RPMI7951 (cell line): ENCODE data around the gene GRN. TPM values are rescaled to one million over a fixed set of nuclear protein-coding genes. Genes with fewer than 3 reads are reported as not detected.

Source experiments
- total RNA-seq: library from RNA; depleted of rRNA; stranded (reverse); fragments of >200 nt; shearing (Covaris generic); gene quantifications from 2 replicates; pipeline ENCODE4 v1.2.3, GENCODE V29; 2014; rRNA removed

Gene GRN
- total RNA-seq, 1 experiment from 2014 or later: 202 TPM

Other genes starting within 250 kb of the GRN start
- gene HDAC5, start 221.7 kb upstream of the GRN start, total RNA-seq: 14.3 and 19.9 TPM in 2 replicates
- gene HROB, start 203.4 kb upstream of the GRN start, total RNA-seq: 7.3 and 9.9 TPM in 2 replicates
- gene ASB16, start 174.6 kb upstream of the GRN start, total RNA-seq: not detected in 2 replicates
- 19.4 and 25.0 TPM in 2 replicates for gene TMUB2, start 158.3 kb upstream of the GRN start, total RNA-seq
- gene ATXN7L3, start 145.4 kb upstream of the GRN start, total RNA-seq: 19.5 and 27.1 TPM in 2 replicates
- gene UBTF, start 125.6 kb upstream of the GRN start, total RNA-seq: 40.4 and 41.1 TPM in 2 replicates
- not detected in 2 replicates for gene SLC4A1, start 77.2 kb upstream of the GRN start, total RNA-seq
- 0.12 TPM in 1 of 2 replicates, not detected in the other for gene RUNDC3A, start 36.7 kb upstream of the GRN start, total RNA-seq
- gene SLC25A39, start 20.5 kb upstream of the GRN start, total RNA-seq: 85.1 and 87.4 TPM in 2 replicates
- 1.1 and 1.9 TPM in 2 replicates for gene FAM171A2, start 18.6 kb downstream of the GRN start, total RNA-seq
- 0.36 and 0.68 TPM in 2 replicates for gene ITGA2B, start 44.3 kb downstream of the GRN start, total RNA-seq
- gene GPATCH8, start 158.1 kb downstream of the GRN start, total RNA-seq: 10.9 and 11.3 TPM in 2 replicates
- gene FZD2, start 212.2 kb downstream of the GRN start, total RNA-seq: 4.7 and 6.6 TPM in 2 replicates